GM21390 (cell line): ENCODE data around the gene CHRD.

Experiments
- ATAC-seq: cut with Tn5 transposase; IDR thresholded peaks from one replicate; pipeline ENCODE4 v1.9.1; 2021; ENCODE audit not compliant: unreplicated experiment

CHRD gene

DNA sequence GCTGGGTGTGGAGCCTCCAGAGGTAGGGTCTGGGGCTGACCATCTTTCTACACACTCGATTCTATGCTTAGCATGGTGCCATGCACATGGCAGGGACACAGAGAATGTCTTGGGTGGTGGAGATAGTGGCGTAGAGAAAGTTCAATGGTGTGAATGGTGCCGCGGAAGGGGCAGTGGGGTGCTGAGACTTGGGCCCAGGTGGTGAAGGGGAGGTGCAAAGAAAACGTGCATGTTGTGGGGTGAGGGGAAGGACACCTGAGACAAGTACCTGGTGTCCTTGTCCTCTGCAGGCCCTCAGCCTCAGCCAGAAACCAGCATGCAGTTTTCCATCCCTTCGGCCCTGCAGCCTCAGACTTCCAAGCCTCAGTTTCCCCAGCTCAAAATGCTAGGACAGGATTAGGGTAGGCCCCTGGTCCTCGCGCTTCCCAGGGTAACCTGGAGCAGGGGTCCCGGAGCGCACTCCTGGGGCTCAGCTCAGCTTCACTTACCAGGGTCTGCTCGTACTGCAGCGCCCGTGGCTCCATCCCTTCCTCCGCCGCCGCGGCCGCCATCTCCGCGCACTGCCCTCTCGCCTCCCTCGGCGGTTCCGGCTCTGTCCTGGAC is 18.8 kb upstream of the CHRD start:
- peak; percentile 4 for ATAC-seq

DNA sequence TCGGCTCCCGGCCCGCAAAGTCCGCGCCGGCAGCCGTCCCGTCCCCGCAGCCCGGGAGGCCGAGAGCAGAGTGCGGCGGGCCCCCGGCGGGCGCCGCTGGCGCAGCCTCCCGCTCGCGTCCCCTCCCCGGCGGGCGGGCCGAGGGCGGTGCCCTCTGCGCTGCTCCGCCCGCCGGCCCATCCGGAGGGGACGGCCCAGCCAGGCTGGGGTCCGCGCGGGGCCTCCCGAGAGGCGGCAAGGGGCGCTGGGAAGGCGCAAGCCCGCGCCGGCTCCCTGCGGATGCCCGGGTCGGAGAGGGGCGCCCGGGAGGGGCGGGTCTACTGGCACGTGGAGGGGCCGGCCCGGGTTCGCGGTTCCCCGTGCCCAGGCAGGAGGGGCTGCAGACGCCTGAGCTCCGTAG is 18.3 kb upstream of the CHRD start, which contains the start of the genes CLCN2 and POLR2H:
Gene CLCN2, minus strand, starts transcription at position 74 of the 400 bp plus-strand sequence. CDS start 126 bp downstream, outside the sequence.
Gene POLR2H, plus strand, starts transcription at position 179 of the 400 bp plus-strand sequence. CDS start 1,783 bp downstream, outside the sequence.
- ATAC-seq: peak; percentile 40

DNA sequence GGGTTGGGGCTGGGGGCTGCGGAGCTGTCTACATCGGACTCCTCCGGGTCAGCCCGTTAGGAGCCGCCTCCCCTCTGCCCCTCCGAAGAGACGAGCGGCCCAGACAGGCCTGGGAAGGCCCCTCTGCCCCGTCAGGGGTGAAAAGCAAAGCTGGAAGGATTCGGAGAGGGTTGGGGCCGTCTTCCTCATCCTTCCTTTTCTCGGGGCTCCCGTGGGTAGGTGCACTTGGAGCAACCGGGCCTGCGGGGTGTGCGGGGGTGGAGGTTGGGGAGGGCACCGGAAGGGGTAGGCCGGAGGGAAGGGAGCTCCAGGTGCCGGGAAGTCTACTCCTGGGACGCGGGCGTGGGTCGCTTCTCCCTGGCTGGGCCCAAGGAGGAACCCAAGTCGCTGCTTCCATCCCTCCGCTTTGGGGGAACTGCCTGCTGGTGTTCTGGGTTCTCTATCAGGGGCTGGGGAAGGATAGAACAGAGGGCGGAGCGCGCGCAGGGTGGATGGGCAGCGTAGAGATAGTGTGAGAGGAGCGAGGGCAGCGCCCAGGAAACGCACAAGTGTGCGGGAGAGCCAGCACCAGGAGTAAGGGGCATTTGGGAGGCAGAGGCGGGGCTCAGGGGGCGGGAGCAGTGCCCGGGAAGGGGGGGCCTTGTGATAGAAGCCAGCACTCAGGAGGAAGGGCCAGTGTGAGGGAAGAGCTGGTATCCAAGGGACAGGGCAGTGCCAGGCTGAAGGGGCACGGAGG is 17.8 kb upstream of the CHRD start:
- peak; percentile 3 for ATAC-seq

DNA sequence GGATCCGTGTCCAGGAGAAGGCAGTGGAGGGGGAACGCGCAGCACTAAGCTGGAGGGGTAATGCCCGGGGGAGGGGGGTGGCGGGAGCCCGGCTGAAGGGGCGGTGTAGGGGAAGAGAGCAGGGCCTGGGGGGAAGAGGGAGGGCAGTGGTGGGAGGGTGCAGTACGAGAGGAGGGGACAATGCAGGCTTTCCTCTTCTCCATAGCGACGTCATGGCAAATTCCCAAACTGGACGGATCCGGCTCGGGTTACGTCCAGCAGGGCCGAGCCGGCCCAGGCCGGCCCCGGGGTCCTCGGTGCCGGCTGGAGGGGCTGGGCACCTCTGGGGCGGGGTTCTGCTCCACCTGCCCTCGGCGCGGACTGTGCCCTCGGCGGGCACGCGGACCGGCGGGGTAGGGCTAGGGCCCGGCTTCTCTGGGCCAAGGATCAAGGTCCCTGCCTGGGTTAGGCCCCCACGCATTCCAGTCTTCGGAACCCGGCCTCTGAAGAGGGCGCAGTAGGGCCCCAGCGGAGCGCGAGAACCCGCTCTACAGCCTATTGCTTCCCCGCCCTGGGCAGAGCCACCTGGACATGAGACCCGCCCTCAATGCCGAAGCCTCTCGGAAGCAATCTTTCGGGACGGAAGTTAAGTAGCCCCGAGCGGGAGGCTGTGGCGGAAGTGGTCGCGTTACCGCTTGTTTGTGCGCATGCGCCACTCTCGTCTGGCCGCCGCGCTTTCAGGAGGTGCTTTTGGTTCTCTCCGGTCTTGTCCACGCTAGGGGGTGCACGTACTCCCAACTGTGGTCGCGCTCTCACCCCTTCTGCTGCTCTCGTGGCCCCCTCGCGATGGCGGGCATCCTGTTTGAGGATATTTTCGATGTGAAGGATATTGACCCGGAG is 16.9 kb upstream of the CHRD start:
- ATAC-seq: peak; percentile 82

DNA sequence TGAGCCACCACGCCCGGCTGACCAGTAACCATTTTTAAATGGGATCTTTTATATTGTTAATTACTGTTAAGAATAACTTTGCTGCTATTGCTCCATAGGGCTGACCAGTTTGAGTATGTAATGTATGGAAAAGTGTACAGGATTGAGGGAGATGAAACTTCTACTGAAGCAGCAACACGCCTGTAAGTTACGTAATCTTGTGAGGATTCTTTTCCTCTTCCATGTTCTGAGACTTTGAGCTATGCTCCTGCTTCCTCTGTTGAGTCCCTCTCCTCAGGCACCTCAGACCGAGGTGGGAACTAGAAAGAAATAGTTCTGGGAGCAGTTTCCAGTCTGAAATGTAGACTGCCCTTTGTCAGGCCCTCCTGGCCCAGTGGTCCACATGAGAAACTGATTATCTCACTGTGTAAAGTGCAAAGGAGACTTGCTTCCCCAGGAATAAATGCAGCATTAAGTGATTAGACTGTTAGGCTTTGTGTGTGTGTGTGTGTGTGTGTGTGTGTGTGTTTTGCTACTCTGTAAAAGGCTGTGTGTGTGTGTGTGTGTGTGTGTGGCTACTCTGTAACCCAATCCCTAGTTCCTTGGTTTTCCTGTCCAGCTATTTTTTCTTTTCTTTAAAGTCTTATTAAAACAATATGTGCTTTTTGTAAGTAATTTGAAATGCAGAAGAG is 13.1 kb upstream of the CHRD start:
- no peak for ATAC-seq

DNA sequence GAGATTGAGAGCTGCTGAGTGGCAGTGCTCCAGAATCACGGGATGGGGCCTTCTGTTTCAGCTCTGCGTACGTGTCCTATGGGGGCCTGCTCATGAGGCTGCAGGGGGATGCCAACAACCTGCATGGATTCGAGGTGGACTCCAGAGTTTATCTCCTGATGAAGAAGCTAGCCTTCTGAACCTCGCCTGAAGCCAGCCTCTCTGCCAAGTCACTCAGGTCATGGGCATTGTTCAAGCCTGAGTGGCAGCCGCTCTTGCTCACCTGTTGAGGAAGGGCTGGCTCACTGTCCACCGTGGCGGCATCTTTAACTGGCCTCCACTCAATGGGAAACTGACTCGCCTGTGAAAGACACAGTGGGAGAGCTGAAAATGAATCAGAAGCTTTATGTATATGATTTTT is 11.7 kb upstream of the CHRD start:
- ATAC-seq: no peak

DNA sequence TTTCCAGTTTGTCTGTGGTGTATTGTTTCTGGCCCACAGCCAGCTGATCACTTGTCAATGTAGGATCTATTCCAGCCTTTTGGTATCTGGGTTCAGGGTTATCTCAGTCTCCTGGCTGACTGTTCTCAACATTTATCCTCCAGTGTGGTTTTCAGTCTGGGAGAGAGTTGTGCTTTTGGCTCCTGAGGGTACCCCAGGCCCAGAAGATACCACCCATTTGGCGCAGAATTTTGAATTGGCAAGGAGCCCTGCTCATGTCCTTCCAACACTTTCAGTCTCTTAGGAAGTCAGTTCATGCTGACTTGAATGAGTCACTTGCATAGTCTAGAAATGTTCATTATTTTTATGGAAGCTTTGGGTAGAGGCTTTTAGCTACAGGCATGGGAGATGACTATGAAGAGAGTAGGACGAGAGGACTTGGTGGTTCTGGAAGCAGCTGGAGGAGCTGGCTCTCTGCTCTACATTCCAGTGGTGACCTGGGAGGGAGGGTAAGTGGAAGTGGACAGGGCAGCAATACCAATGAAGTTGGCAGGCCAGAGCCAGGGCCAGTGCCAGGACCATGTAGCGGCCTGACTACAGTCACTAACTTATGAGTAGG is 11.2 kb upstream of the CHRD start:
- no peak for ATAC-seq

DNA sequence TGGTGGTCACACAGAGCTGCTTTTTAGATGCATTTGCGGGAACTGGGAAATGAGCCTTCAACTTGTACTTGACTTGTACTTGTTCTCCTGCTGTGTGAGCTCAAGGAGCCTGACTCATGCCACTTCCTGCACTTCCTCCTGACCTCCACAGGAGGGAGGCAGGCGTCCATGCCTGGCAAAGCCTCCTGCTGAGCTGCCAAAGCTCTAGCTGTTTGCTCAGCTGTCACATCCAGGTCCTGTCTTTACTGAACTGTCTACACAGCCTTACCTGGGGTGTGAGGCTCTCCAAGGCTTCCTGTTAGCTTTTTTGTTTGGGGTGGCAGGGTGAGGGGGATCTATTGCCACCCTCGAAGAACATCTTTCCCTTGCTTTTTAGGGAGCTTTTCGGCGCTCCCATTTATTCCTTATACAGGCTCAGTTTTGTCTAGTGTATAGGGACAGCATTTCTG is 8.3 kb upstream of the CHRD start:
- peak; percentile 70 for ATAC-seq

DNA sequence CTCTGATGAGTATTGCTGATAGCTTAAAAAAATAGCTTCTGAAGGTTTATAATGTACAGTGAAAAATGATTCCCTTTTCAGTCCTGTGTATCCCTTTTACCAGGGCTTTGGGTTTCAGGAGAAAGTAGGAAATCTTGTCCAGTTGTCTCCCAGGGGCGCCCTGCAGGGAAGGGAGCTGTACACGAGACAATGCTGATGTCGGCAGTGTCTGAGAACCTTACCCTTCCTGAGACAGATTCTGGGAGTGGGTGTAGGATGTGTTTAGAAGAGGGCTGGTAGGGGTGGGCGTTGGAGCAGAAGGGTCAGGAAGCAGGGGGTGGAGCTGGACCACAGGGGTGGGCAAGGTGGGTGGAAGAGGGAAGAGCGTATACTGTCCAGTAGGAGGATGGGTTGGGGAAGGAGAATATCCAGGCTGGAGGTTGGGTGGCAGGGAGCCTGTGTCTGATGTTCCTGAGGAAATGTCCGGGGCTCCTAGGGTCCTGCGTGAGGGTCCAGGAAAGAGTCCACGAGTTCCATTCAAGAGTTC is 7.5 kb upstream of the CHRD start:
- ATAC-seq: no peak

DNA sequence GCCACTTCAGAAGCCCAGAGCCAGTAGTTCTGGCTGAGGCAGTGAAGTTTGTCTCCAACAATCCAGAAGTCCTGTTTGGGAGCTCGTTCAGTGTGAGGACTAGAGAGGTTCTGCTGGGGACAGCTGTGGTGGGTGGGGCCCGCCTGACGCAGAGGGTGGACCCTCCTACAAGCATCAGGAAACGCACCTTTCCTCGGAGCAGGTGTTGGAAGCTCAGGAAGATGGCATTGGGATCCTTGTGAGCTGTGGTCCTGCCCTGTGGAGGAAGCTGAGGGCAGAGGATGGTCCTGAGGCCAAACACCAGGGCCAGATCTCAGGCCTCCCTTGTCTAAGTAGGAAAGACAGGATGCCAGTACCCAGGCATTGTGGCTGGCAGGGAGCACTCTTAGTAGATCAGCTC is 6.9 kb upstream of the CHRD start:
- ATAC-seq: no peak

DNA sequence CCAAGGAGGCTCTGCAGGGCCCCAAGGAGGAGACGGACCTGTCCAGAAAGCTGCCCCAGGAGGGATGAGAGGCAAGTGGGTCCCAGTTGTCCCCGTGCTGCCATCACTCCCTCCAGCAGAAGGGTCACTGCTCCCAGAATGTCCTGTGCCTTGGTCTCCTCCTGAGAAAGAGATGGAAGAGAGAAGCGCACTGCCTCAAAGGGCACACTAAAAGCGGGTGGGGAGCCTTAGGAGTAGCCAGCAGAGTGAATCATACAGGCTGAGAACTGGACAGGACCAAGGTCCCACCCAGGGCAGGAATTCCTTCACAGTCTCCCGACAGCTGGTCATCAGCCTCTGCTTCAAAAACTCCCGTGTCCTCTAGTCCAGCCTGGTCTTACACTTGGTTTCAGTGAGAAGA is 6.4 kb upstream of the CHRD start:
- no peak for ATAC-seq

DNA sequence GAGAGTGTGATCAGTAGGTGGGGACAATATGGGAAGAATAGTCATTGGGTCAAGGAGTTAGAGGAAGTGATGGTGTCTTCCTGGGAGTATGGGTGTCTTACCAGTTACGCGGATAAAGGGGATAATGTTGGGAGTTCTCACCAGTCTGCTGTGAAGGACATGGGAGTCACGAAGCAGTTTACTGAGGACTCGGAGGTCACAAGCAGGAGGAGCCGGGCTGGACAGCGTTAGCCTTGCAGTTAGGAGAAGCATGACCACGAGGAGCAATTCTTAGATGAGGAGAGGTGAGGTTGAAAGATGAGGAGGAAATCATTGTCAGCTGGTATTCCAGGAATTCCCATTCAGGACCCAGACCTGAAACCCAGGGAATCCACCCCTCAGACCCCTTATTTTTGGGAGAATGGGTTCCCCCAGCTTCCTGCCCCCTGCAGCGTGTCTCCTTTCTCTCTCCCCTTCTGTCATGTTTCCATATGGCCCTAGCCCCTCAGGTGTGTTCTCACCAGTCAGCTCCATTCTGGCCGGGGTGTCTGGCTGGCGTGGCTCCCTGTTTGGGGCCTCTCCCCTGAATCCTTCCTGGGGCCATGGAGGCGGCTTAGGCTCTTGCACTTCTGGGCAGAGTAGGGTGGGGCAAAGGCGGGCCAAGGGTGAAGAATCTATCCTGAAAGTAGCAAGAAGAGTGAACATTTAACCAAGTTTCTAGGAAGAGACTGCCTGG is 4.0 kb upstream of the CHRD start:
- no peak for ATAC-seq

DNA sequence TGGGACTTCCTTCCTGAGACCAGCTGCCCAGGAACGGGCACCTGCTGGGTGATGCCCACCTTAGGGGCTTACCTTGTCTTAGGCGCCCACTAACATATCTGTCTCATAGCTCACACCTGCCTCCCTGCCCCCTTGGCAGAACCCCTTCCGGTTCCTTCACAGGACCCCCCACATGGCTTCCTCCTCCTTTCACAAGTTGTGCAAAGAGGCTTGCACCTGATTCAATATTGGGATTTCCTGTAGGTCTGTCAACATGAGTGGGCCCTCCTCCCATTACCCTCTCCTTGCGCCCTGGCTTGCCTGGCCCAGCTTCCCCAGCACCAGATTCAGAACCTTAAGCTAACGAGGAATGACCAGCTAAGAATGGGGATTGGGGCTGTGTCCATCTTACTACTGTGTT is 2.5 kb upstream of the CHRD start:
- ATAC-seq: no peak

DNA sequence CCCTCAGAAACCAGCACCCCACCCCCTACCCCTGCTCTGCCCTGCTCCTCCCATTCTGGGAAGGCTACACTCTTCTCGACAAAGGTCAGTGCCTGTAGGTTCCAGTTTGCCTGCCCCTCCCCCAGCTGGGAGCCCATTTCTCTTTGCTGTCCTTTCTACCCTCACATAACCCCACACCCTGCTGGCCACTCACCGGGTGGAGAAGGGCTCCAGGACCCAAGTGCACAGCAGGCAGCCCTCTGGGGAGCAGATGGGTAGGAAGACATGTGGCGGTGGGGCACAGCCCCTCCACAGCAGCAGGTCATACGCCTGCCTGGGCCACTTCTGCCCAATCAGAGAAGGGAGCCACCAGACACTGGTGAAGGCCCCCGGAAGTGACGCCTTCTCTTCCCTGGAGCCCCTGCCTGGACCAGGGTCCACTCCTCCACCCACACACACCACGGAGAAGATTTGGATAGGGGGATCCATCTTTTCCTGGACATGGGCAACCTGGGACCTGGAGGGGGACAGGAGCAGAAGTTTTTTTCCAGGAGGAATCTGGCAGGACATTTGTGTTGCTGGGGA is 1.9 kb upstream of the CHRD start, which contains the start of gene THPO:
Gene THPO, minus strand, starts transcription at position 326 of the 564 bp plus-strand sequence. CDS start 1,948 bp downstream, outside the sequence.
- ATAC-seq: no peak

DNA sequence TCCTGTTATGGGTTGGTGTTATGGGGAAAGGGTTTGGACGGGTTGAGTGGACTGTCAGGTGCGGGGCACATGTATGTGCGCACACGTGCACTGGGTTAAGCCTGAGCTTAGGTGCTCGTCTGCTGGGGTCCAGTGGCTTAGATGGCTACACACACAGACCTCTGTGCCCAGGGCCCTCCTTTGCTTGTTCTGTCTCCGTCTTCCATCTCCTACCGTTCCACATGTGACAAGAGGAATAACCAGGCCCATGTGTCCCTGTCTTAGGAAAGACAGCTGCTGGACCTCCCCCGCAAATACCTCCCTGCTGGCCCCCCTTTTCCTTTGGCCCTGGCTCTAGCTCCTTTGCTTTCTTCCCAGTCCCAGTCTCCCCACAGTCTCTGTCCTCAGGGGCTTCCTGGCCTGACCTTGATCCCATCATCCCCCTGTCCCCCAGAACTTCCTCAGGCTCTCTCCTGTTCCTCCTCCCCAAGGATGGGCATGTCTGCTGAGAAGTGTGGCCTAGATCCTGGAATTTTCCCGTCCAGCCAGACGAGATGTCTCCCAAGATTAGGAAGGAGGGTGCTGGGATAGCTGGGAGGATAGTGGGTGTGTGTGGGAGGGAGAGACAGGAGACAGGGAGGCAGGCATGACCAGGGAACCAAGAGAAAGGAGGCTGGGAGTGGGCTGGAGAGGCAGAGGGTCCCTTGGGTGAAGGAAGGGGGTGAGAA is 1.1 kb upstream of the CHRD start:
- ATAC-seq: no peak

DNA sequence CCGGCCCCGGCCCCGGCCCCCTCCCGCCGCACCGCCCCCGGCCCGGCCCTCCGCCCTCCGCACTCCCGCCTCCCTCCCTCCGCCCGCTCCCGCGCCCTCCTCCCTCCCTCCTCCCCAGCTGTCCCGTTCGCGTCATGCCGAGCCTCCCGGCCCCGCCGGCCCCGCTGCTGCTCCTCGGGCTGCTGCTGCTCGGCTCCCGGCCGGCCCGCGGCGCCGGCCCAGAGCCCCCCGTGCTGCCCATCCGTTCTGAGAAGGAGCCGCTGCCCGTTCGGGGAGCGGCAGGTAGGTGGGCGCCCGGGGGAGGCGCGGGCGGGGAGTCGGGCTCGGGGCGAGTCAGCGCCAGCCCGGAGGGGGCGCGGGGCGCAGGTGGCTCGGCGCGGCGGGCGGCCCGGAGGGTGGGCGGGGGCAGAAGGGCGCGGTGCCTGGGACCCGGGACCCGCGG is 352 bp downstream of the CHRD start:
- ATAC-seq: no peak

DNA sequence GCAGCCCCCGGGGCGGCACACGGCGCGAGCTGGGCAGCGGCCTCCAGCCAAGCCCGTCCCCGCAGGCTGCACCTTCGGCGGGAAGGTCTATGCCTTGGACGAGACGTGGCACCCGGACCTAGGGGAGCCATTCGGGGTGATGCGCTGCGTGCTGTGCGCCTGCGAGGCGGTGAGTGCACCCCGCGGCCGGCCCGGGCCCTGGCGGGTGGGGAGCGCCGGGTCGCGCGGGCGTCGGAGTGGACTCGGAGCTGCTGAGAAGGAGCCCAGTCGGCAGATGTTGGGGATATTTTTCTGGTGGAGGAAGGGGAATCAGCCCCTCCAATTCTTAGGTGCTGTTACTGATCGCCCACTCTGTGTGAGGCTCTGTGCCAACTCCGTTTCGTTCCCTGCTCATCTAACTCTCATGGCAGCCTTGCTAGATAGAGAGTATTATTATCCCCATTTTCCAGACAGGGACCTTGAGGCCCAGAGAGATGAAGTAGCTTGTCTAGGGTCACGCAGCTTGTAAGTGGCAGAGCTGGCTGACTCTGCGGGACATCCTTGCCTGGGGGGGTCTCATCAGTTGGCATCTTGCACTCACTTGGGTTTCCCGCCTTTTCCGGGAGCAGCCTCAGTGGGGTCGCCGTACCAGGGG is 890 bp downstream of the CHRD start:
- ATAC-seq: no peak
